NCI-H1436 treated with DMSO at 0.1 percent for 48 hours (cell line): ENCODE data around the gene INPP4B.

Experiments
- DNase-seq: peaks from one replicate; lab custom pipeline; 2025; lab: John Stamatoyannopoulos, UW

Gene INPP4B

DNA sequence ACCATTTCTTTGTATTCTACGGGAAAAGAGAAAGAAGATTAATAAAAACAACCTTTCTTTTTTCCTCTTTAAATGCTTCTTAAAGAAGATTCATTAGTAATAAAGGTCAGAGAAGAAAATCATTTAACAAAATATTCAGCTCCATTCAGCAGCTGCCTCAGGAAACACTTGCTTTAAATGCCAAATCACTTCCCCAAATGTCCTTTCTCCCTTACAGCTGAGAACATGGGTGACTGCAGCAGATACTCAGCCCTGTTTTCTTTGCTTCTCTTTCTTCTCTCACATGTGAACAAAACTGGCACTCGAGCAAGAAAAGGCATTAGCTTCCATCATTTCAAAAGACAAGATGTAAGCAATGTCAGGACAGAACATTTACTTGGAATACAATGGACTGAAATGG lies 120.2 kb downstream of the INPP4B start:
- no peak for DNase-seq

DNA sequence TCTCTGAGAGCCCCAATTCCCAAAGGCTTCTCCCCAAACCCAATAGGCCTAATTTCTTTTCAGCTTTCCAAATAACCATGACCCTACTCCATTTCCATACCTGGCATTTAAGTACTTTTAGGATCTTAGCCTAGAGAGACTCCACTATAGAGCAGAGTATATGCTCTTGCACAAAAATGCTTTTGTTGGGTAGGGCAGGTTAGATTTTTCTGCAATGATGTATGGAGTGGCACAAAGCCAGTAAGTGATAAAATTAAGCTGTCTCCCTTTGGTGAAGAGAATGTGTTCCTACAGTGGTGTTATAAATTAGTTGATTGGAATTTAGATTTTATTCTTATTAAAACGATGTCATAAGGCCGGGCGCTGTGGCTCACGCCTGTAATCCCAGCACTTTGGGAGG lies 124.9 kb downstream of the INPP4B start:
- DNase-seq: no peak

- no peak for DNase-seq
Measured at GRCh38 chr4:142719854-142720541, 126.1 kb downstream of the INPP4B start.

DNA sequence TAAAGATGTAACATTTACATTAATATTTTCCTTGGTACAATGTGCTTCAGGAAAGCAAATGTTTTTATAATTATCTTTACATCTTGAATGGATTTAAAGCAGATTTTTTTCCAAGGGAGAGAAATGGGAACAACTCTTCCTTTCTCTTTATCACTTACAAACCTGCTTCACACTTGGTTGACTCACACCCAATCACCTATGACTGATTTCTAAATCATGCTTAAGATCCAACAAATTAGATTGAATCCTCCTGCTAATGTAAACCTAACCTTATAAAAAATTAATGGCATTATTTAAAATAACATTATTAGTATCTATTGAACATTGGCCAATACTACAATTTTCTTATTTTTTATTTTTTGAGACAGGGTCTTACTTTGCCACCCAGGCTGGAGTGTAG lies 127.1 kb downstream of the INPP4B start:
- no peak for DNase-seq

GRCh38 chr4:142715727-142716126 lies 130.4 kb downstream of the INPP4B start:
- DNase-seq: no peak

DNA sequence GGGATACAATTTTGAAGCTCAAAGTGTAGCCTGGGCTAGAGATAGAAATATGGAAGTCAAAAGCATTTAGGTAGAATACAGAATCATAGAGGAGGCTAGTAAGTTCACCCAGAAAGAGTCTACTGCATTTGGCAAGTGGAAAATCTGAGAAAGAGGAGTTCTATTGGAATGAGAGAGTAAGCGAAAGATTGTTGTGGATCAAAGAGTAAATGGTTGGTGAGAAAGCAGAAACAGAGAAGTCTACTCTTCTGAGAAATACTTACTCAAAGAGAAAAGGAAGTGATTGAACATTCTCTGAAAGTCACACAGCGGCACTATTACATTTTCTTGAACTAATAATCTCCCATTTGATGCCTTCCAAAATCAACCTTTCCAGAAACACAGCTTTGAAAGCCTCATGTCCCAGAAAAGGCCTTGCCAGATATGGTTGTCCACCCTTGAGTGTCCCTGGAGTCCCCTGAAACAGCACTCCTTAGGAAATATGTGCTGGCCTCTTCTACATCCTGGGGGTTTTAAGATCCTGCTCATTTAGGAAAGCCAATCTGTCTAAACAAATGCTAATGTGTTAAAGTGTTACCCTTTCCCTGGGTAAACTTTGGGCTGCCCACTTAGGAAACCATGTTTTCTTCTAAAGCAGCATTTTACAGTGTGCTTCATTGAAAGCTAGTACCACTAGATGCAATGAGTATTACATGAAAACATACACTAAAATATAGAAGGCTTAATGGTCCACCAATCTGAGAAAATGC lies 132.6 kb downstream of the INPP4B start:
- no peak for DNase-seq

DNA sequence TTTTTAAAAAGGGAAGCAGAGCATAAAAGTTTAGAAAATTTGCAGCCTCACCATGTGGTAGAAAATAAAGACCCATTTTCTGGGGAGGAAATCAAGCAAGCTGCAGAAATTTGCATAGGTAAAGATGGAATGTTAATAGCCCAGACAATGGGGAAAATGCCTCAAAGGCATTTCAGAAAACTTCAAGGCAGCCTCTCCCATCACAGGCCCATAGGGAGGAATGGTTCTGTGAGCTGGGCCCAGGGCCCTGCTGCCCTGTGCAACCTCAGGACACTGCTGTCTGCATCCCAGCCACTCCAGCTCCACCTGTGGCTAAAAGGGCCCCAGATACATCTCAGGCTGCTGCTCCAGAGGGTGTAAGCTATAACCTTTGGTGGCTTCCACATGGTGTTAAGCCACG lies 137.9 kb downstream of the INPP4B start:
- no peak for DNase-seq

GRCh38 chr4:142707401-142707800 lies 138.7 kb downstream of the INPP4B start:
- DNase-seq: no peak

DNA sequence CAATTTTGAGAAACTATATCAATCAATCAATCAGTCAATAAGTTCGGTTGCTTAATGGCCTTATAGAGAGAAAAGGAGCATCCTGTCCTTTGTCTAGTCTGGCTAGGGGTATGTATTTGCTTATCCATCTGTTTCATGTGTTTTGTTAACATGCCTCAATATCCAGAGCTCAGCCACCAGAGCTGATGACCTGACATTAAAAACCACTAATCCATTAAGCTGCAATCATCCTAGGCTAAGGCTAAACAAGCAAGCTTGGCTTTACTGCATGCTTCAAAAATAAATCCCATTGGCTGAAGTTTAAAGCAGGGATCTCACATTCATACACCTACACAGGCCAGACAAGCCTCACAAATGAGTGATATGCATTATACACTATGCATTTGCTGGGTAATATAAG lies 139.7 kb downstream of the INPP4B start:
- DNase-seq: no peak

- DNase-seq: no peak
Measured at GRCh38 chr4:142705820-142706219, 140.3 kb downstream of the INPP4B start.

GRCh38 chr4:142703694-142704309 lies 142.3 kb downstream of the INPP4B start:
- no peak for DNase-seq

- no peak for DNase-seq
Measured at GRCh38 chr4:142701017-142701416, 145.1 kb downstream of the INPP4B start.

- no peak for DNase-seq
Measured at GRCh38 chr4:142700531-142700930, 145.6 kb downstream of the INPP4B start.

- DNase-seq: no peak
Measured at GRCh38 chr4:142698552-142698951, 147.5 kb downstream of the INPP4B start.

DNA sequence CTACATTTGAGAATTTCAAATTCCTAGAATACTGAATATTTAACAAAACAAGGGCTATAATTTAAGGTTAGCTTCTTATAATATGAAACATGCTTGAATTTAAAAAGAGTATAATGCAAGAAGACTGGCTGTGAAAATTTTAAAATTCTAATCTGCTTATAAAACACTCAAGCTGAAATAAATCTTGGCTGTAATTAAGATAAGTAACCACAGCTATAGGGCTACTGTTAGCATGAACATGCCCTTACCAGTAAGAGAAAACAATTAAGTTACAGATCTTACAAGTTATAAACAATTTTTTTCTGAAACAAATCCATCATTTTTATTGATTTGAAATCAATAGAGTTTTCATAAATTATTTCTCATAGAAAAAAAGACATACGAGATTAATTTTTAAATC lies 148.2 kb downstream of the INPP4B start:
- no peak for DNase-seq

- DNase-seq: no peak
Measured at GRCh38 chr4:142697320-142697719, 148.8 kb downstream of the INPP4B start.

DNA sequence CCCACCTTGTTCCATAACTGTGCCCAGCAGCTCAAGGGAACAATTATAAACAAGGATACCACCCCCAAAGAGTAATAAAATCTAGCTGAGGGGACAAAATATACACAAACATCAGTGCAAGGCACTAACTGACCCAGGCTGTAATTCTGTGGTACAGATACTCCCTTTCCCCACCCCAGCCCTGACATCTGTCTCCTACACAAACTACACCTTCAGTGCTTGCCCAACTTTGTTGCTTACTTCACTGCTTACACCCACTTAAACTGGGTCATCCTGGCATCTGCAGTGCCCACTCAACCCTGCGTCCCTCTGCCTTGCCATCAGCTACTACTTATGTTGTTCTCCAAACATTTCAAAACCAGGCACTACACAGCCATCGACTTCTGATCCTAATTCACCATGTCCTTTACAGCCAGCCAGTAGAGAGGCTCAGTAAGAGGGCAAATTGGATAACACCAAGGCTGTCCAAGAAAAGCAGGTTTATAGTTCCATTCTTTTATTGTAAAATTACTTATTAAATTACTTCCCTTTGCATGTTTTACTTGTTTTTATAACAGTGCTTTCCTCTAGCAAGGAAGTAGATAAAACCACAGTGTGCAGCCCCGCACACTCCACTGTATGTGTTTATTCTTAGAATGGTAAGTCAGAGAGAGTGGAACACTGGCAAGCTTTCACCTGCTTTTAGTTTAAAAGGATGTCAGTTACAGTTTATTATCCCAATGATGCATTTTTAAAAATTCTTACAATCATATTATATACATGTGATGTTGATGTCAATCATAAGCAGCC lies 149.6 kb downstream of the INPP4B start:
- DNase-seq: no peak

- no peak for DNase-seq
Measured at GRCh38 chr4:142690406-142691163, 155.5 kb downstream of the INPP4B start.

GRCh38 chr4:142687547-142688275 lies 158.4 kb downstream of the INPP4B start:
- DNase-seq: no peak

DNA sequence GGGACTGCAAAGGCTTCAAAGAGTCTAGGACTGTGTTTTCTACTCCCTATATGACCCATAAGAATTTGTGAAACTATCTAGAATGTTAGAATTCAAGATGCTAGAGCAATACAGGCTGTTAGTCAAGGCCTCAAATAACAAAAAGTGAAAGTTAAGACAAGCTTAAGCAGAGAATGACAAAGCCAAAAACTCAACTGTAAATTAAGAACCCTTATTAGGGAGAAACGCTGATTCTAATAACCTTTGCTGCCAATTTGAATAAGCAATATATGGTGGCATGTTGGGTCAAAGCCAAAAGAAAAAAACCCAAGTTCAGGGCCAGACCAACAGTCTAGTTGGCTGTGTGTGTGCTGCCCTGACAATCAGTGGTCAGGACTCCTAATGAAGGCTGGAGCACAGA lies 160.0 kb downstream of the INPP4B start:
- DNase-seq: no peak

- no peak for DNase-seq
Measured at GRCh38 chr4:142683997-142684396, 162.1 kb downstream of the INPP4B start.
